ENCODE results near the gene CFAP410. TPM values are rescaled to one million over a fixed set of nuclear protein-coding genes. Genes with fewer than 3 reads are reported as not detected.

Gene CFAP410
- total and polyA plus RNA-seq, 2 donors (not counting 3 experiments of a cell fraction or from before 2014, with no cell fraction given) = 7.2 to 12.2 TPM

DNA sequence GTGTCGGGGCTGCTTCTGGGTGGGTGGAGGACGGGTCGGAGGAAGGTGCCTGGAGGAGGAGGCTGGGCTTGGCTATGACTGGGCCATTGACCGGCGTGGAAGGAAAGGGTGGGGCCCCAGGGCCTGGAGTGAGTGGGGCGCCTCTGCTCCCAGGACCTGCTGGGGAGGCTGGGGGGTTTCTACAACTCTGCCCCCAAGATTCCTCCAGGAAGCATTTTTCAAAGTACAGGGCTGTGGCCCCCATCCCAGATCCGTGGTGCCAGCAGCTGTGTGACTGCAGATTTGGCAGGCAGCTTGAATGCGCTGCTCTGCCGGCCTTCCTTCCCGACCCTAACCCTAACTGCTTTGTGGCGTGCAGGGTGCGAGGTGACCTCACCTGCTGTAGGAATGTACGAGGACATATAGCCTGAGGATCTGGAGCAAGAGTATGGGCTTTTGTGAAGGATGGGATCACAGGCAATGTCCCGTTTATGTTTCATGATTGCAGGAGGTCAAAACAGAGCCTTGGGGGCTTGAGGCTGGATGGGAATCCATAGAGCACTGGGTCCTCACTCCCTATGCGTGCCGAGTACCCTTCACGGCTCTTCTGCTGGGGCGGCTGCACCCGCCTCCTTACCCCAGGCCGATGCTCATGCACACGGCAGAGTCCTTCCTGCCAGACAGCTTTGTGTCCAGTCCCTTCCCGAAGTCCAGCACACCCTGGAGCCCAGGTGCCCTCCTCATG is 38.9 kb upstream of the CFAP410 start:
- dilution Hi-C loops (cut with MboI; ENCODE audit: extremely low pct_ligation_motif_present, low sequenced_read_pairs) = no loop called here

More for the DNA sequence above, 38.9 kb upstream of the CFAP410 start:
- Histone ChIP-seq H3K9me1 (replicated peaks; ENCODE audit: control insufficient read depth, extremely low read depth, insufficient read depth, low read length) (no peaks in the 10 kb centered on the region), H3K27me3 (ENCODE audit: control insufficient read depth in 2 of 2, insufficient read depth in 2 of 2, low read length in 2 of 2) (no peaks in the 10 kb centered on the region), H3K36me3 (ENCODE audit: control insufficient read depth in 2 of 2, extremely low read depth in 1 of 2, insufficient read depth in 2 of 2, low read length in 2 of 2) (no peaks in the 10 kb centered on the region), H3K9ac (replicated peaks; ENCODE audit: extremely low read depth, insufficient read depth, low read length) (no peak overlapping the region), H4K20me1 (replicated peaks; ENCODE audit: control insufficient read depth, extremely low read depth, insufficient read depth, low read length) (no peaks in the 10 kb centered on the region), H3K4me3 (replicated peaks in 1 of 3; ENCODE audit: insufficient read depth in 1 of 3, low read depth in 1 of 3, low read length in 3 of 3) (no peak overlapping the region), H2AFZ (ENCODE audit: low read depth, low read length) (no peak overlapping the region), H3K9me3 (replicated peaks; ENCODE audit: control insufficient read depth, insufficient read depth, low read length) (no peaks in the 10 kb centered on the region), H3K4me2 (ENCODE audit: insufficient read depth, low read length) (no peak overlapping the region), H3K79me2 (ENCODE audit: control insufficient read depth, insufficient read depth, low read length) (no peaks in the 10 kb centered on the region), H3K4me1 (ENCODE audit: control insufficient read depth, extremely low read depth, insufficient read depth, low read length) (no peaks in the 10 kb centered on the region), H3K27ac (ENCODE audit: insufficient read depth, low read depth, low read length) (no peak overlapping the region)
- DNase-seq (ENCODE audit: low read depth, low spot score) (no peak), FAIRE-seq (no peak)
- POLR2A ChIA-PET = no interaction called here
- intact Hi-C loops (cut with micrococcal nuclease) = no loop called here
- no TSS peak for BruUV-seq (replicated peaks)
- CTCF ChIA-PET = no interaction called here
- TF ChIP-seq FOS (IDR thresholded peaks at IDR 0.05; ENCODE audit: borderline replicate concordance, insufficient read depth, low read length) (no peak), POLR2AphosphoS5 (IDR thresholded peaks at IDR 0.05; ENCODE audit: insufficient read depth, low read depth, low read length) (no peak), MAX (IDR thresholded peaks at IDR 0.05; ENCODE audit: insufficient read depth, insufficient read length) (no peak), MYC (IDR thresholded peaks at IDR 0.05; ENCODE audit: low read depth, low read length) (no peak), CTCF (IDR thresholded peaks at IDR 0.05; ENCODE audit: extremely low read depth in 1 of 2, insufficient read depth in 1 of 2, low read depth in 1 of 2, low read length in 2 of 2) (no peak), GATA2 (IDR thresholded peaks at IDR 0.05; ENCODE audit: insufficient read depth, insufficient read length, low read depth, low read length) (no peak)

Data from endothelial cell of umbilical vein (primary cell).